ENCODE measurements around the gene TFAP2E. TPM values are rescaled to one million over a fixed set of nuclear protein-coding genes. Genes with fewer than 3 reads are reported as not detected.

The TFAP2E gene
- total and polyA plus RNA-seq, 2 donors from 2014 or later = 0.28 to 1.0 TPM

DNA sequence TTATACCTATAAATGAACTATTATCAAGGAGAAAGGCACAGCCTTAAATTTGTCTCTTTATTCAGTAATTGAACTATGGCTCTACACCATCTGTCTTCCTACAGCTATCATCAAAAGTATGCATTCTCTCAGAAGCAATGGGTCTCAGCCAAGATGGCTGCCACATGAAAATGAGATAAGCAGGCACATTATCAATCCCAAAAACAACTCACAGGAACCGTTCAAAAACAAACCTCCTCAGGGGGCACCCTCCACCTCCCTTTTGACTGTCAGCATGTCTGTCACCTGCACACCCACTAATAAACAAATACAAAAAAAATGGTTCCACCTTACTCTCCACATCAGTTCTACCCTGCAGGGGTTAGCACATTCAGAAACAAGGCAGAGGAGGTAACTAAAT is 39.5 kb upstream of the TFAP2E start:
- no peak overlapping the region for H3K4me3 ChIP-seq (ENCODE audit: low read length in 3 of 3)
- H3K36me3 ChIP-seq (ENCODE audit: control insufficient read depth in 2 of 3, insufficient read depth in 3 of 3, low read length in 3 of 3) = peaks cover 0 to 4% (median 2%) of the 10 kb centered on the region in 3 donors
- no peak for DNase-seq
- no peaks in the 10 kb centered on the region for H3K9me3 ChIP-seq (ENCODE audit: control insufficient read depth in 2 of 3, insufficient read depth in 1 of 3, low read length in 3 of 3)
- no peak for FAIRE-seq
- H3K27ac ChIP-seq (ENCODE audit: low read depth in 2 of 2, low read length in 2 of 2) = no peak overlapping the region
- no peak overlapping the region for H3K9ac ChIP-seq (ENCODE audit: low read length in 3 of 3)
- H3K4me1 ChIP-seq (ENCODE audit: control insufficient read depth in 2 of 3, insufficient read depth in 2 of 3, low read depth in 1 of 3, low read length in 3 of 3) = peaks cover 0 to 8% (median 5%) of the 10 kb centered on the region in 3 donors
- no peaks in the 10 kb centered on the region for H3K27me3 ChIP-seq (ENCODE audit: control insufficient read depth, insufficient read depth, low read length)
- intact Hi-C loops (cut with DNase I) = no loop called here
- TF ChIP-seq, protein P1, sequence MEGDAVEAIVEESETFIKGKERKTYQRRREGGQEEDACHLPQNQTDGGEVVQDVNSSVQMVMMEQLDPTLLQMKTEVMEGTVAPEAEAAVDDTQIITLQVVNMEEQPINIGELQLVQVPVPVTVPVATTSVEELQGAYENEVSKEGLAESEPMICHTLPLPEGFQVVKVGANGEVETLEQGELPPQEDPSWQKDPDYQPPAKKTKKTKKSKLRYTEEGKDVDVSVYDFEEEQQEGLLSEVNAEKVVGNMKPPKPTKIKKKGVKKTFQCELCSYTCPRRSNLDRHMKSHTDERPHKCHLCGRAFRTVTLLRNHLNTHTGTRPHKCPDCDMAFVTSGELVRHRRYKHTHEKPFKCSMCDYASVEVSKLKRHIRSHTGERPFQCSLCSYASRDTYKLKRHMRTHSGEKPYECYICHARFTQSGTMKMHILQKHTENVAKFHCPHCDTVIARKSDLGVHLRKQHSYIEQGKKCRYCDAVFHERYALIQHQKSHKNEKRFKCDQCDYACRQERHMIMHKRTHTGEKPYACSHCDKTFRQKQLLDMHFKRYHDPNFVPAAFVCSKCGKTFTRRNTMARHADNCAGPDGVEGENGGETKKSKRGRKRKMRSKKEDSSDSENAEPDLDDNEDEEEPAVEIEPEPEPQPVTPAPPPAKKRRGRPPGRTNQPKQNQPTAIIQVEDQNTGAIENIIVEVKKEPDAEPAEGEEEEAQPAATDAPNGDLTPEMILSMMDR (IDR thresholded peaks at IDR 0.05; ENCODE audit: borderline replicate concordance, extremely low read depth, insufficient read depth) = no peak

DNA sequence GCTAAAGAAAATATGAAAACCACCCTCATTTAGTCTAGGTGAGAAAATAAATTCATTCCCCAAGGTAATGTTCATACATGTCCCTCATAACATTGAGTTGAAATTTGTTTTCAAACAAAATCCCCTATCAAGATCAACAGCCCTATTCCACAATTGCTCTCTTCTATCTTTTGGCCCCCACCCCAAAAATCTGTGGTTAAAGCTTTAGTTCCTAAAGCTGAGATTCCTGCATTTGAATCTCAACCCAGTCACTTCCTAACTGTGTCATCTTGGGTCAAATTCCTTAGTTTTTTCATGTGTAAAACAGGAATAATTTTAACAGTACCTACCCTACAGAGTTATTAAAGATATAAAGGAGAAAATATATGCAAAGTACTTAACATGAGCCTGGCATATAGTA is 37.9 kb upstream of the TFAP2E start:
- DNase-seq (no peak), FAIRE-seq (no peak)
- Histone ChIP-seq H3K4me3 (ENCODE audit: low read length in 3 of 3) (no peak overlapping the region), H3K27ac (ENCODE audit: low read depth in 2 of 2, low read length in 2 of 2) (no peak overlapping the region), H3K4me1 (ENCODE audit: control insufficient read depth in 2 of 3, insufficient read depth in 2 of 3, low read depth in 1 of 3, low read length in 3 of 3) (peaks cover 0 to 19% (median 11%) of the 10 kb centered on the region in 3 donors), H3K36me3 (ENCODE audit: control insufficient read depth in 2 of 3, insufficient read depth in 3 of 3, low read length in 3 of 3) (peaks cover 0 to 4% (median 2%) of the 10 kb centered on the region in 3 donors), H3K9ac (ENCODE audit: low read length in 3 of 3) (peak overlapping the region in 1 of 3 donors; percentile 17), H3K27me3 (ENCODE audit: control insufficient read depth, insufficient read depth, low read length) (no peaks in the 10 kb centered on the region), H3K9me3 (ENCODE audit: control insufficient read depth in 2 of 3, insufficient read depth in 1 of 3, low read length in 3 of 3) (no peaks in the 10 kb centered on the region)
- TF ChIP-seq, protein P1 (IDR thresholded peaks at IDR 0.05; ENCODE audit: borderline replicate concordance, extremely low read depth, insufficient read depth) = no peak
- intact Hi-C loops (cut with DNase I) = no loop called here

DNA sequence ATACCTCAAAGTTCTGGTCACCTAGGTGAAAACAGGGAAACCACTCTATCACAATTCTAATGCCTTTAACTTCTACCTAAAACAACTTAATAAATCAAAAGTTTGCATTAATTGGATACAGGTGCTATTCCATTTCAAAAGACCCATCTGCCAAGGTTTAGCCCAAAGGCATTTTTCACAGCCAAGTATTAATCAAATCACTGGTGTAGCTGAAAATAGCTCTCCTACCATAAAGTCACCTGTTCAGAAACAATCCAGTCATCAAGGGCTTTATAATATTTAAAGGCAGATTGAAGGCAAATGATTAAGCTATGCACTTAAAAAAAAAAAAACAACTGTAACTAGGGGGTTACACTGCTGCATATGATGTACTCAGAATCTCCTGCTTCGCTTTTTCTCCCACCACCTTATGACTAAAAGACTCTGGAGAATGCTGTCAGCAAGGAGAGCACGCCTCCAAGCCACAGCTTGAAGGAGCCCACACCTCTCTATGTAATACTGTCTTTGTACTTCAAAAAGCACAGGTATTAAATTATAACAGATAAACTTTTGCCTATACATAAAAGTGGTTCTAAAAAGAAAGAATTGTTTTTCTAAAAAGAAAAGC is 36.5 kb upstream of the TFAP2E start:
- TF ChIP-seq, protein P1 (IDR thresholded peaks at IDR 0.05; ENCODE audit: borderline replicate concordance, extremely low read depth, insufficient read depth) = no peak
- FAIRE-seq (no peak), DNase-seq (no peak)
- H3K9ac ChIP-seq (ENCODE audit: low read length in 3 of 3) = no peak overlapping the region
- H3K9me3 ChIP-seq (ENCODE audit: control insufficient read depth in 2 of 3, insufficient read depth in 1 of 3, low read length in 3 of 3) = no peaks in the 10 kb centered on the region
- peak overlapping the region in 1 of 3 donors; percentile 1 for H3K4me3 ChIP-seq (ENCODE audit: low read length in 3 of 3)
- no peak overlapping the region for H3K27ac ChIP-seq (ENCODE audit: low read depth in 2 of 2, low read length in 2 of 2)
- intact Hi-C loops (cut with DNase I) = no loop called here
- peaks cover 0 to 23% (median 13%) of the 10 kb centered on the region in 3 donors for H3K4me1 ChIP-seq (ENCODE audit: control insufficient read depth in 2 of 3, insufficient read depth in 2 of 3, low read depth in 1 of 3, low read length in 3 of 3)
- H3K36me3 ChIP-seq (ENCODE audit: control insufficient read depth in 2 of 3, insufficient read depth in 3 of 3, low read length in 3 of 3) = no peaks in the 10 kb centered on the region
- no peaks in the 10 kb centered on the region for H3K27me3 ChIP-seq (ENCODE audit: control insufficient read depth, insufficient read depth, low read length)

Data from kidney (tissue), 14 donors.